ENCODE measurements around the gene SRD5A1.
"Not testable (repeated sequence)": the region's sequence is repeated elsewhere in the genome, so short reads cannot be mapped to it uniquely, and the experiment has no call there.

SRD5A1 gene

DNA sequence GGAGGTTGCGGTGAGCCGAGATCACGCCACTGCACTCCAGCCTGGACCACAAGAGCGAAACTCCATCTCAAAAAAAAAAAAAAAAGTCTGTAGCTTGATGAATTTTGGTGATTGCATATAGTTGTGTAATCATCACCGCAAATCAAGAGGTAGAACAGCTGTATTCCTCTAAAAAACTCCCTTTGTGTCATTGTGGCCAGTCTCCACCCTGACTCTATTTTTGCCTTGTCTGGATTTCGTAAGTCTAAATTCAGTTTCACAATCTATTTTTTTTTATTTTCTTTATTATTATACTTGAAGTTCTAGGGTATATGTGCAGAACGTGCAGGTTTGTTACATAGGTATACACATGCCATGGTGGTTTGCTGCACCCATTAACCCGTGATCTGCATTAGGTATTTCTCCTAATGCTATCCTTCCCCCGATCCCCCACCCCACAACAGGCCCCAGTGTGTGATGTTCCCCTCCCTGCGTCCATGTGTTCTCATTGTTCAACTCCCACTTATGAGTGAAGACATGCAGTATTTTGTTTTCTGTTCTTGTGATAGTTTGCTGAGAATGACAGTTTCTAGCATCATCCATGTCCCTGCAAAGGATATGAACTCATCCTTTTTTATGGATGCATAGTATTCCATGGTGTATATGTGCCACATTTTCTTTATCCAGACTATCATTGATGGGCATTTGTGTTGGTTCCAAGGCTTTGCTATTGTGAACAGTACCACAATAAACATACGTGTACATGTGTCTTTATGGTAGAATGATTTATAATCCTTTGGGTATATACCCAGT, 12.5 kb downstream of the SRD5A1 start:
- not testable (repeated sequence) for DNase-seq

DNA sequence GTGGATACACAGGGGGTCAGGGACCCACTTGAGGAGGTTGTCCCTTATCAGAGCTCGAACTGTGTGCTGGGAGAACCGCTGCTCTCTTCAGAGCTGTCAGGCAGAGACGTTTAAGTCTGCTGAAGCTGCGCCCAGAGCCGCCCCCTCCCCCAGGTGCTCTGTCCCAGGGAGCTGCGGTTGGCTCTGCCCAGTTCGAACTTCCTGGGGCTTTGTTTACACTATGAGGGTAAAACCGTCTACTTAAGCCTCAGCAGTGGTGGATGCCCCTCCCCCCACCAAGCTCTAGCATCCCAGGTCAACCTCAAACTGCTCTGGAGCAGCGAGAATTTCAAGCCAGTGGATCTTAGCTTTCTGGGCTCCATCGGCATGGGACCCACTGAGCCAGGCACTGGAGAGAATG, 15.9 kb downstream of the SRD5A1 start:
- DNase-seq = no peak

DNA sequence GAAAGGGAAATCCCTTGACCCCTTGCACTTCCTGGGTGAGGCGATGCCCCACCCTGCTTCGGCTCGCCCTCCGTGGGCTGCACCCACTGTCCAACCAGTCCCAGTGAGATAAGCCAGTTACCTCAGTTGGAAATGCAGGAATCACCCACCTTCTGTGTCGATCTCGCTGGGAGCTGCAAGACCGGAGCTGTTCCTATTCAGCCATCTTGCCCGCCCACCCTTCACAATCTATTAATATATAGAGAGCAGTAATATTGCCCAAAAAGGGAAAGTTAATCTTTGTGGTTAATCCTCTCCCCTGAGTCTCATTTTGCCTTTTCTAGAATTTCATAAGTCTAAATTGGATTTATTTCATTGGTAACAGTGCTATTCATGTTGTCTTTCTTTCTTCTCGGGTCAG, 16.4 kb downstream of the SRD5A1 start:
- no peak for DNase-seq

DNA sequence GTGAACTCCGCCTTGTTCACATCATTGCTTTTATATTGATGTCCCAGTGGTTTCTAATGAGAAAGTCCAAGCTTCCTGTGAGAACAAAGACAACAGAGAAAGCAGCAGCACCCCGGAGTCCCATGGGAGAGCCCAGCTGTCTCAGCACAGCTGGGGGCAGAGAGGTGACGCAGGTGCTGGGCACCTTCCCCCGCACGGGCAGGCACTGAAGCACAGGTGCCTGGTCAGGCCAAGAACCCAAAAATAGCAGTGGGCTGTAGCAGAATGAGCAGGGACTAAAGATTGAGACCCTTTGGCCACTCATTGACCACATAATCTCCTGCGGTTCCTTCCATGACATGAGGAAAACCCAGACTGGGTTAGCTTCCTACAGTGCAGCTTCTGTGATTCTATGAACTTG, 18.8 kb downstream of the SRD5A1 start:
- DNase-seq = peak; percentile 74

DNA sequence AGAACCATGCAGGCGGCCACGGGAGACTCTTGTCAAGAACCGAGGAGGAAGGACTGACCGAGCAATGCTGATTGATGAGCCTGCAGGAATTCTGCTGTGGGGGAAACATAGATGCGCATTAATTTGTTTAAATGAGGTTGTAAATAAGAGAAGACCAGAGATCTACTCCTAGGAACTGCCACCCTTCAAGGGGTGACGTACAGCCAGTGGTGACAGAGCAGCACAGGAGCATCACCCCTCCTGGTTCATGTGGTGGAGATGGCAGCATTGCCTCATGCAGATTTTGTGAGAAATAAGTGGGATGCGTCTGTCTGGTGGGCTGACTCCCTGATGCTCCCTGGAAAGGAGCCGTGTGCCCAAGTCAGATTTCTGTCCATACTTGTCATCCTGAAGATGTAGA, 22.2 kb downstream of the SRD5A1 start:
- no peak for DNase-seq

DNA sequence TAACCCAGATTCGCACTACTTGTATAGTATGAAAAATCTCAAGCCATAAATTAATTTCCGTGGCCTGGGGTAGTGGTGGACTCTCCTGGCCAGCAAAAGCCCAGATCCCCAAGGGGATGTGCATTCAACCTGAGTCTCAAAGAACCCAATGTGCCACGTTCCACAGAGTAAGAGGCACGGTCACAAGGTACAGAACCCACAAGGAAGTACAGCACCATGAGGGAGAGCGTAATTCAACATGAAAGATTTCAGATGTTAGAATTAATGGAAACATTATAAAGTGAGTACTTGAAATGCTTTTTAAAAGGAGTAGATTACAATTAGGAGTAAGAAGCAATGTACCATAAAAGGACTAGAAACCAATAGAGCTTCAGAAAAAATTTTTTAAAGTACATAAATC, 23.4 kb downstream of the SRD5A1 start:
- DNase-seq = no peak

DNA sequence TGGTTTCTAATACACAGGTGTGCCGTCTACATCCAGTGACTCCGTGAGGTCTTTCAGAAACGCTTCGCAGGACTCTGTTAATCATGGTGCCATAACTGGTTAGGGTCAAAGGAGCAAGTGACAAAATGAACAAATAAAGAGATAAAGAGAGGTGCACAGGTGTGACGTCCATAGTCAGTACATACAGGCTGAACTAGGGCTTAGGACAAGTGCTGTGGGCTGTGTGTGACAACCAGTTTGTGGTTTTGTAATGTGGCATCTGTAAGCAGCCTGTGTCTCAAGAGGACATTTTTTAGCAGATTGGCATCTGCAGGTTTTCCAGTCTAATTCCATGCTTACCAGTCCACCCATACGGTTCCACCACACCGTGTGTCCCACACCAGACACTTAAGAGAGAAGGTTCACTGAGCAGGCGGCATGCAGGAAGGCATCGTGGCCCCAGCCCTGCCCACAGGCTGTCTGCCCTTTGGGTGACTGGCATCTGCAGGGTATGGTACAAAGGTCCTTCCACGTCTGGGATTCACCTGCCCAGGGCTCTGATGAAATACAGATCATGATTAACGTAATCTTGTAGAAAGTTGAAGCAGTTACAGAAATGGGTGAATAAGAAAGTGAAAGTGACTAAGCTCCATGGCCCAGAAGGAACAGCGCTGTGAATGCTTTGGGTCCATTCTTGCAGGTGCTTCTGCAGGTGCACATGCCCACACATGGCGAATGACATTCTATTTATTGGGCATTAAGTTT, 26.9 kb downstream of the SRD5A1 start:
- DNase-seq = no peak

DNA sequence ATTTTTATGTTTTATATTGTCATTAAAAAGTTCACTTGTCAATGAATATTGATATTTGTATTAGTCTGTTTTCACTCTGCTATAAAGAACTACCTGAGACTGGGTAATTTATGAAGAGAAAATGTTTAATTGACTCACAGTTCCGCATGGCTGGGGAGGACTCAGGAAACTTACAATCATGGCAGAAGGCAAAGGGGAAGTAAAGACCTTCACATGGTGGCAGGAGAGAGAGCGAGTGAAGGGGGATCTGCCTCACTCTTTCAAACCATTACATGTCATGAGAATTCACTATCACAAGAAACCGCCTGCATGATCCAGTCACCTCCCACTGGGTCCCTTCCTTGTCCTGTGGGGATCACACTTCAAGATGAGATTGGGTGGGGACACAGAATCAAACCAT, 27.4 kb downstream of the SRD5A1 start:
- DNase-seq = no peak

DNA sequence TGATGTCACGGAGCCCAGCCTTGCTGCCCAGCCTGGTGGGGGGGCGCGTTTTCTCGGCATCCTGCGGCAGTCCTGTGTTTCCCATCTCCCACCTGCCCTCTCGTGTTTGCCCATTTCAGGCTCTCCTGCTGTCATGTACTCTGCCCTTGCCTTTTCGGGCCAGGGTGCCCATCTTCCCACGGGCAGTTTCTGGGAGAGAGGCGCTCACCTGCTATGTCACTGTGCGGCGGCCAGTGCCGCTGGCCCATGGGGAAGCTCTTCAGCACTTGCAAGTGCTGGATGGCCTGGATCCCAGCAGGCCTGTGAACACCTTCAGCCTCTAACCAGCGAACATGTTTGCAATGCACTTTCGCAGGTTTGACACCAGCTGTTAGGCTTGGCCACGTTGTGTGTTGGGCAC, 33.5 kb downstream of the SRD5A1 start:
- no peak for DNase-seq

DNA sequence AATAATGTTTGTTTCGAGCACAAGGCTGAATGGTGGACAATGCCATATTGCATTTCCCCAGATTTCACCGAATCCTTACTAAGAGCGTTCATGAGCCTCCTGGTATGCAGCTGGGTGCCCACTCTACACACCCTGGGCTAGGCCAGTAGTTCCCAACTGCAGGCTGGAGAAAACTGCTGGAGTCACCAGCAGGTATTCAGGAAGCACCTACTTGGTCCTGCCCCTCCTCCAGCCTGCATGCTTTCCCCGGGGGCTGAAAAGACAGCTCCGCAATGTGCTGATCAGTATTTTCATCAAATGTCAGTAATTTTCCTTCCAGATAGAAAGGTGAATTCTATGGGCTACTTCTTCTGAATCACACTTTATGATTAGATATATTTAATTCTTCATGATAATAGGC, 34.4 kb downstream of the SRD5A1 start:
- no peak for DNase-seq

DNA sequence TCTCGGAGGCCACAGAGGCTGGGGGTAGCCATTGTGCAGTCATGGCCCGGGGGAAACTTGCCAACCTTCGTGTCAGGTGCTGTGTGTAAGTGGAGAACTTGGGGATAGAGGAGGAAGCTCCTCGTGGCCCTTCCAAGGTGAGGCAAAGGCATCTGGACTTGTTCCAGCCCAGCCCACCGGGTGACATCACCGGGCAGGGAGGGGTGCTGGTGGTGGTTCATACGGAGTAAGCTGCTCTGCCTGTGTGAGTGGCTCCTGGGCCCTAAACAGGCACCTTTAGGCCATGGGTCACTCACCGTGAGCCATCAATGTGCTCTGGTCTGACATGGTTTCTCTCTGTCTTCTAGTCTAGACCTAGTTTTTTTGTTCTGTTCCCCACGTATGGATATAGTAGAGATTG, 35.5 kb downstream of the SRD5A1 start:
- not testable (repeated sequence) for DNase-seq

DNA sequence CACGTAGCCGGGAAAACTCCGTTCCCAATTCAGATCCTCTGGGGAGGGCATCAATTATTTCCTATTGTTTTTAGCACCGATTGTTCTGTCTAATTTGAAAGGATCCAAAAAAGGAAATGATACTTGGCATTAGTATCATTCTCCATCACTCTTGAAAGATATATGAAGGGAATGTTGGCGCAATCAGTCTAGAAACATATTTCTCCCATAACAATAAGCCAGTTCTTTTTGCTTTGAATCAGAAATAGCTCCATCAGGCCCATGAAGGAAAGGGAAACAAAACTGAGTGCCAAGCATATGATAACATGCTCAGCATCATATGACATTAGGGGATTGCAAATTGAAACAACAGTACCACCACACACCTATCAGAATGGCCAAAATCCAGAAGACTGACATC, 39.8 kb downstream of the SRD5A1 start:
- DNase-seq = no peak

DNA sequence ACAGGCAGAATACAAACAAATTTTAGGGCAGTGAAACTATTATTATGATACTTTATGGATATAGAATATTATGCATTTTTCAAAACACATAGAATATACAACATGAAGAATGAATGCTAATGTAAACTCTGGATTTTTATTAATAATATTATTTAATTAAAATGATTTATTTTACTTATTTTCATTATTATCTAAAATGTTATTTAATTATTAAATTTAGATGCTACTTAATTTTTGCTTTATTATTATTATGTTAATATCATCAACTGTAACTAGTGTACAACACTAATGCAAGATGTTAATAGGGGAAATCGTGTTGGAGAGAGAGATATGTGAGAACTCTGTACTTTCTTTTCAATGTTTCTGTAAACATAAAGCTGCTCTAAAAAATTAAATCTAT, 40.7 kb downstream of the SRD5A1 start:
- DNase-seq = no peak

DNA sequence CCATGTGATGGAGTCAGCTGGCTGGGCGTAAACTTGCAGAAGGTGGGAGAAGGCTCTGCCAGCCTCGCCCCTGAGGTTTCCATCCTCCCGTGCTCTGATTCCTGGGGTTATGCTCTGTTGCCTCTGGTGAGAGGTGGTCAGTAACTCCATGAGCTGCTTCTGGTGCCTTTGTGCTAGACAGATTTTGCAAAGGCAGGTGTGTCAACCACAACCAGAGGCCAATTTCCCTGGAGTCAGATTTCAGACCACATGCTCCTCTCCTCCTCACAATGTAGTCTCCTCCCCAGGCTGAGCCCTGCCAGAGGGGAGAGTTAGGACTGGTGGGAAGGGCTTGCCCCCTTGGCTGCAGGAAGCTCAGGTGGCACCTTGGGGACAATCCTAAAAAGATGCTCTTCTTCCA, 41.2 kb downstream of the SRD5A1 start:
- peak; percentile 56 for DNase-seq

DNA sequence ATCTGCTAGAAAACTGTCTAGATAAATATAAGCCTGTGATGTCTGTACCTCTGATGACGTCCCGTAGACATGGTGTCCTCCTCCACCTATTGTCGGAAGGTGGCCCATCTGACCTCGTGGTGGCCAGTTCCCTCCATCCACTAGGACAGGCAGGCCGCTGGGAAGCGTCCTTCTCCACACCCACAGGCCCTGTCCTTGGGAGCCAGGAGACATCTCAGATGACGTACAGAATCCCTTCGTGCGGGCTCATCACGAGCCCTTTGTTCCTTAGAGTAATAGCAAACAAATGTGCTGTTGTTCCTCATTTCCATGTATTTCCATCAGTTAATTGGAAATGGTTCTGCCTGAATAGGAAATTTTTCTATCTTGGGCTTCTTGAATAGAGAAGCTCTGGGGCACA, 41.6 kb downstream of the SRD5A1 start:
- no peak for DNase-seq

DNA sequence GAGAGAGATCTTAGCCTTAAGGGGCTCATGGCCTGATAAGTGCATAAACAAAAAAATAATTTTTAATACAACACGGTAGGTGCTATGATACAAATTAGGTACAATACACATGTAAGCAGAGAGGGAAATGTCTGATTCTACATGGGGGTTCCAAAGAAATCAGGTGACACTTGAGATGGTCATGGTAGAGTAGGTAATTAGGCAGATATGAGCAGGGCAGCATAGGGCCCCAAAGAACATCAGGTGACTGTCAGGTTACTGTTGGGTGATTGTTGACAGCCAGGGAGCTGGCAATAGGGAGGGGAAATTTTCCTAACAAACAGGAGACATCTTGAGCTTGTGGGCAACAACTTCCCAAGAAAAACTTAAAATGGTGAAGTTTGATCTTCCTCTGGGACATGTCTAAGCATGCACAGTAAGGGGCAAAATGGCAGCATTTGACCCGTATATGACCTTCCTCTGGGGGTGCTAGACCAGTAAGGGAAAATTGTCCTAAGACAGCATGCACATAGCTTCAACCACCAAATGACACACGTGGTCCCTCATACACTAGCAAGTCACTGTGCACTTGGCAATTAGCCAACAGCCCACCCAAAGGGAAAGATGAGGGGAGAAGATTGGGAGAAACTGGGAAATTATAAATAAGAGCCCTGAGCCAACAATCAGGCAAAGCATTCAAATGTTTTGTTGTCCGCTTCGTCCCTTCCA, 42.7 kb downstream of the SRD5A1 start:
- DNase-seq = no peak

DNA sequence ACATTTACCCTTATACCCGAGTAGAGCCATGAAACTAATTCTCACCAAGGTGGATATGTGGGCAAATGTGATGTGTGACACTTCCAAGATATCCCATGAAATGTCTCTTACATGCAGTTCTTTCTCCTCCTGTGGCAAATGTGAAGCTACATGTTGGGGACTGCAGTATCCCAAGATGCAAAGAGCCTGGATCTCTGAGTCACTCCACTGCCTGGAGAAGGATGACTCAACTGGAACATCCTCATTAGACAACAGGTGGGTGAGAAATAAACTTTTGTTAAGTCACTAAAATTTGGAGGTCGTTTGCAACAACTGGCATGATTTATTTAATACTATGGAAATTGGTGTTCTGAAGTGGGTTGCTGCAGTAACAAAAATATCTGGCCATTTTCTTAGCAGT, 43.5 kb downstream of the SRD5A1 start:
- DNase-seq = no peak

DNA sequence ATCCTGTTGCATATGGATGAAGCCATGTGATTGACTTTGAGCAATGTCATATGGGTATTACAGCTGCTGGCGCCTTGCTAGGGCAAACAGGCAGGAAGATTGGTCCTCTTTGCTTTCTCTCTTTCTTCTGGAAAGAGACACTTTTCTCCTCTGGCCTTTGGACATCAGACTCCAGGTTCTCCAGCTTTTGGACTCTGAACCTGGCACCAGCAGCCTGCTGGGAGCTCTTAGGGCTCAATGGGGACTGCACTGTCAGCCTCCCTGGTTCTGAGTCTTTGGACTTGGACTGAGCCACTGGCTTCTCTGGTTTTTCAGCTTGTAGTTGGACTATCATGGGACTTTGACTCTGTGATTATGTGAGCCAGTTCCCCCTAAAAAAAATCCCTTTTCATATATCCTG, 45.1 kb downstream of the SRD5A1 start:
- DNase-seq = no peak

DNA sequence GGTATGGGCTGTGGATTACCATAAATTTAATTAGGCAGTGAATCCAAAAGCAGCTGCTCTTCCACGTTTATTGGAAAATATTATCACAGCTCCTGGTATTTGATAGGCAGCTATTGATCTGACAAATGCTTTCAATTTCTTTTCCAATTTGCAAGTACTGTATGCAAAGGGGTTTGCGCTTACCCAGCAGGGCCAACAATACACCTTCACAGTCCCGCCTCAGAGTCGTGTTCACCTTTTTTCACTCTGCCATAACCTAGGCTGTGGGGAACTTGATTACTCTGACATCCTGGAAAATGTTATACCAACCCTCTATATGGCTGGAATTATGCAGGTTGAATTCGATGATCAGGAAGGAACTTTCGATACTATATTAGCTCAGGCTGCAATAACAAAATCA, 47.7 kb downstream of the SRD5A1 start:
- no peak for DNase-seq

DNA sequence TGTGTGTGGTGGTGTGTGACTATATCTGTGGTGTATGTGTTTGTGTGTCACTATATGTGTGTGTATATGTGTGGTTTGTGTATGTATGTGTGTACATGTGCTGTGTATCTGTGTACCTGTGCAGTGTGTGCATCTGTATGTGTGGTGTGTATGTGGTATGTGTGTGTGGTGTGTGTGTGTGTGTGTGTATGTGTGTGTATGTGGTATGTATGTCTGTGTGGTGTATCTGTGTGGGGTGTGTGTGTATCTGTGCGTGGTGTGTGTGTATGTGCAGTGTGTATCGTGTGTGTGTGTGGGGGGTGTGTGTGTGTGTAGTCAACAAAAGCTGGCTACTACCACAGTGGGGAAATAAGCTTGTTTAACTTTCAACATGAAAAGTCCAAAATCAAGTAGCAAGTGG, 48.4 kb downstream of the SRD5A1 start:
- no peak for DNase-seq

DNA sequence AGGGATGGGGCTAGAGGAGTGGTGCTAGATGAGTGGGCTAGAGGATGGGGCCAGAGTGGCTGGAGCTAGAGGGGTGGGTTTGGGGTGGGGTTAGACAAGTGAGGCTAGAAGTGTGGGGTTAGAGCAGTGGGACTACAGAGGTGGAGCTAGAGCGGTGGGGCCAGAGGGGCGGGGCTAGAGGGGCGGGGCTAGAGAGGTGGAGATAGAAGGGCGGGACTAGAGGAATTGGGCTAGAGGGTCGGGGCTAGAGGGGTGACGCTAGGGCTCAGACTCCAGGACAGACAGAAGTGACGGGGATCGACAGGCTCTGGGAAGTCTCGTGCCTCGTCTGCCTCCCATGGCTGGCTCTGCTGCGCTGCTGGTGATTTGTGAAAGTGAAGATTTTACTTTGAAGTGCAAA, 49.0 kb downstream of the SRD5A1 start:
- peak; percentile 8 for DNase-seq

DNA sequence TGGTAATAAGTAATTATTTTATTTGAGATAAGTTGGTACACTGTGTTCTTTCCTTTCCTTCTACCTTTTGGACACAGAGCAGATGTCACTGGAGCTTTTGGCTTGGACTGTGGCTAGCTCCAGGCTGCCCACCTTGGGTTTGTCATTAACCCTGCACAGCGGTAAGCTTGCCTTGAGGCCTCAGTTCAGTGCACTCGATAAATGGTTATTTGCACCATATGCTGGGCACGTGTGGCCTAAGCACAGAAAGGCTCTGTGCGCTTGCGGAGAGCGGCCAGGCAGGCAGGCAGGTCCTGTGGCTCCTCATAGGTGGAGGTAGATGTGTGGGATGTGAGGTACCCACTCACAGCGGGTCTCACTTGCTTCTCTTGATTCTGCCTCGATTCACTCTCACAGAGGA, 50.0 kb downstream of the SRD5A1 start:
- peak; percentile 69 for DNase-seq

DNA sequence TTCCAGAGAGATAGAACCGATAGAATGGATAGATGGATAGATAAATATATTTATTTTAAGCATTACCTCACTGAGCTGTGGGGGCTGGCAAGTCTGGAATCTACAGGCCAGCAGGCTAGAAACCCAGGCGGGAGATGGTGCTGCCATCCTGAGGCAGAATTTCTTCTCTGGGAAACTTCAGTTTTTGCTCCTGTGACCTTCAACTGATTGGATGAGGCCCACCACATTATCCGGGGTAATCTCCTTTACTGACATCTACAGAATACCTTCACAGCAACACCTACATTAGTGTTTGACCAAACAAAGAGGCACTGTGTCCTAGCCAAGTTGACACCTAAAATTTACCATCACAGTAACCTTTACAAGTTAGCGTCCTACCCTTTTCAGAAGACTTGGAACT, 50.8 kb downstream of the SRD5A1 start:
- no peak for DNase-seq

DNA sequence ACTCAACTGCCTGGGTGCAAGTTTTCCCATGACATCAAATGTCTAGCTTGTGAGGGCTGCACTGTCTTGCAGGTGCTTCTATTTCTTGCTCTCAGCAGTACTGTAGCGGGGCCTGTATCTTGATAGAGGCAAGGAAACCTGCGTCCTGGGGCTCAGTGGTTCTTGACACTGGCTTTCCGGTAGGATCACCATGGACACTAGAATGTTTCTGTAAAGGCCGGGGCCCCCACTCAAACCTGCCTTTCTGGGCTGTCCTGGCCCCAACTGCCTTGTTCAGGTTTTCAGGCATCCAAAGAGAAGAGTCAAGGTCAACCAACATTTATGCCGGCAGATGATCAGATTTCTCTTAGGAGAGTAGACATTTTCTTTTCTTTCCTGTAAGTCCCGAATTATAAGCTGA, 53.3 kb downstream of the SRD5A1 start:
- DNase-seq = no peak

Measured in NCI-H69 (cell line).